ENCODE data around the gene FAIM2. TPM values are rescaled to one million over a fixed set of nuclear protein-coding genes. Genes with fewer than 3 reads are reported as not detected.

Gene FAIM2
- total RNA-seq, 1 experiment from 2014 or later, result not detected

DNA sequence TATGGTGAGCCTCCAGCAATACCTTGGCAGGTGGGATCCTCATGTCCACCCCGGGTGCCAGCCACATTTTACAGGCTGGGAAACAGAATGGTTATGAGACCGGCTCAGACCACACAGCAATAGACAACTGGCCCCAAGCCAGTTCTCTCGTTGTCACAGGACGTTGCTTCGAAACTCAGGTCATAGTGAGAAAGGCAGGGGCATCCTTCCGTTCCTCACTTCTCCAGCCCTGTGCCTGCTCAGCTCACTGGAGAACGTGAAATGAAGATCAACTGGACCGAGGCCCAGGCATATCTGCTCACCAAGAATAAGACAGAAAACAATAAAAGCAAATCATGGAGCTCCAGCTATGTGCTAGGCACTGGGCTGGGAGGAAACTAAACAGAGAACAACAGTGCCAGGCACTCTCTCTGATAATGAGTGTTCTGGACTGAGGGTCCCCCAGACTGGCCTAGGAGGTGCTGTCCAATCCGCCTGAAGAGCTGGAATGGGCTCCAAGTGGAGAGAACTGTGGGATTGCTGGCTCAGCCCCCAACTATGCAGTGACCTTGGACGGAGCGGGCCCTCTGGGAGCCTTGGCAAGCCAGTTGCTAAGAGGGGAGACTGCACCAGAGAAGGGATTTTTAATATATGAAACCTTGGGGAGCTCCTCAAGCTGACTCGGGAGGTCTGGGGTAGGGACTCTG, 18.8 kb upstream of the FAIM2 start:
- in situ Hi-C loops (cut with HindIII; ENCODE audit: low pct_unique_long_range_greater_than_20kb, low sequenced_read_pairs), result no loop called here
- DNase-seq (ENCODE audit: low read depth), result no peak

DNA sequence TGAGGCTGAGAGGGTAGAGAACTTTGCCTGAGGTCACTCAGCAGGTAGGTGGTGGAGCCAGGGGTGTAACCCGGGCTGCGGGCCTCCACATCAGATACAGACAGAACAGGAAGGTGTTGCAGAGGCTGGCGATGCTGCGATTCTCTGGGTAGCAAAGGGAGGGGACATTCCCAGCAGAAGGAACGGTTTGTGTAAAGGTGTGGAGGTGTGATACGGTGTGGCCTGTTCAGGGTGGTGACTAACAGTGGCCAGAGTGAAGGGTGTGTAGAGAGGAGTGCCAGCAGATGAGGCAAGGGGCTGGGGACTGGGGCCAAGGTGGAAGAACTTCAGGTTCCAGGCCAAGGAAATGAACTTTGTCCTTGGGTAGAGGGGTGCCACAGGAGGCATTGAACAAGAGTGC, 18.2 kb upstream of the FAIM2 start:
- in situ Hi-C loops (cut with HindIII; ENCODE audit: low pct_unique_long_range_greater_than_20kb, low sequenced_read_pairs), result no loop called here
- no peak for DNase-seq (ENCODE audit: low read depth)

DNA sequence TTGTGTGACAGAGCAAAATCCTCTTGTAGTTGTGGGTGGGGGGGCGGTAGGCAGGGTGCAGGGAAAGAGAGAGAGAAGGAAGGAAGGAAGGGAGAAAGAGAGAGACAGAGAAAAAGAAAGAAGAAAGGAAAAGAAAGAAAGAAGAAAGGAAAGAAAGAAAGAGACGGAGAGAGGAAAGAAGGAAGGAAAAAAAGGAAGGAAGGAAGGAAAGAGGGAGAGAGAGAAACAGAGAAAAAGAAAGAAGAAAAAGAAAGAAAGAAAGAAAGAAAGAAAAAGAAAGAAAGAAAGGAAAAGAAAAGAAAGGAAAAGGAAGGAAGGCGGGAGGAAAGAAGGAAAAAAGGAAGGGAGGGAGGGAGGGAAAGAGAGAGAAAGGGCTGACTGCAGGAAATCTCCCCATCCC, 17.6 kb upstream of the FAIM2 start:
- DNase-seq (ENCODE audit: low read depth), result no peak
- in situ Hi-C loops (cut with HindIII; ENCODE audit: low pct_unique_long_range_greater_than_20kb, low sequenced_read_pairs), result no loop called here

DNA sequence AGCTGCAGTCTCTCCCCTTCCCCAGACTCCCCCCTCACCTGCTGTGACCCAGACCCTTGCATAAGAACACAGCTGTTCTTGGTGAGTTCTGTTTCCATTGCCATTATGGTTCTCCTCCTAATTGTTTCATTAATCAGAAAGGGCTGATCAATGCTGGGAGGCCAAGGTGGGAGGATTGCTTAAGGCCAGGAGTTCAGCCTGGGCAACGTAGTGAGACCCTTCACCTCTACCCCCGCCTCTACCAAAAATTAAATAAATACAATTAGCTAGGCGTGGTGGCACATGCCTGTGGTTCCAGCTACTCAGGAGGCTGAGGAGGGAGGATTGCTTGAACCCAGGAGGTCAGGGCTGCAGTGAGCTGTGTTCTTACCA, 17.2 kb upstream of the FAIM2 start:
- in situ Hi-C loops (cut with HindIII; ENCODE audit: low pct_unique_long_range_greater_than_20kb, low sequenced_read_pairs), result no loop called here
- DNase-seq (ENCODE audit: low read depth), result no peak

DNA sequence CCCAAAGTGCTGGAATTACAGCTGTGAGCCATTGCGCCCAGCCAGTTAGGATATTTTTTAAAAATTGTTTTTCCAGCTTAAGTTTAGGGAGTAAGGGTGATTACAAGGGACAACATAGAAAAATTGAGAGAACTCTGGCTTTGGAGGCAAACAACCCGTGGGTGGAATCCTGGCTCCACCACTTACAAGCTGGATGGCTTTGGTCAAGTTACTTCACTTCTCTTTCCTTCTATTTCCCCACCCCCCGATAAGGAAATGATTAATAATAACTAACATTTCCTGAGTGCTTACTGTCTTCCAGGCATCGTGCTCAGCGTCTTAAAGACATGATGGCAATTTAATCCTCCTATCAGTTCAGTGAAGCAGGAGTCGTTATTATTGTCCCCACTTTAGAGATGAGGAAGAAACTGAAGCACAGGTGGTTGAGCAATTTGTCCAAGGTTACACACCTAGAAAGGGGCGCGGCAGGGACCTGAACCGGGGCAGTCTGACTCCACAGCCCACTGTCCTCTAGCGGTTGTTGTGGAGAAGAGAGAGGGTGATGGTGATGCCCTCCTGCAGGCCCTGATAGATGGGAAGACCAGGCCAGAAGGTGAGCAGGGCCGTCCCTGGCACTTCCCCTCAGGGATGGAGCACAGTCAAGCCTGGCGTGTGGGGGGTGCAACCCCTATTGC, 16.7 kb upstream of the FAIM2 start:
- in situ Hi-C loops (cut with HindIII; ENCODE audit: low pct_unique_long_range_greater_than_20kb, low sequenced_read_pairs), result no loop called here
- DNase-seq (ENCODE audit: low read depth), result no peak

DNA sequence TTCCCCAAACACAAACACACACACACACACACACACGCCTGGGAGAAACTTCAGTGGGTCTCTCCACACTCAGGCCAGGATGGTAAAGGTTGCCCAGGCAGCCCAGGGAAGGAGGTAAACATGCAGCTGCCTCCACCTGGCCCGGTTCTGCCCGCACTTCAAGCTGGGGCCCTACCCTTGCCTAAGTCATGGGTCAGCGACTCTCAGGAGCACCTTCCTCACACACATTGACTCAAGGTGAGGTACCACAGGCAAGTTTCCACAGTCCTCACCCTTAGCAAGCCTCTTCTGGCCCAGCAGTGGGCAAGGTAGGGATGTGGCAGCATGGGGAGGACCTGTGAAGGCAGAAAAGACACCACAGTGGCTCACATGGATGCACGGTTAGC, 14.1 kb upstream of the FAIM2 start:
- no peak for DNase-seq (ENCODE audit: low read depth)
- in situ Hi-C loops (cut with HindIII; ENCODE audit: low pct_unique_long_range_greater_than_20kb, low sequenced_read_pairs), result no loop called here

DNA sequence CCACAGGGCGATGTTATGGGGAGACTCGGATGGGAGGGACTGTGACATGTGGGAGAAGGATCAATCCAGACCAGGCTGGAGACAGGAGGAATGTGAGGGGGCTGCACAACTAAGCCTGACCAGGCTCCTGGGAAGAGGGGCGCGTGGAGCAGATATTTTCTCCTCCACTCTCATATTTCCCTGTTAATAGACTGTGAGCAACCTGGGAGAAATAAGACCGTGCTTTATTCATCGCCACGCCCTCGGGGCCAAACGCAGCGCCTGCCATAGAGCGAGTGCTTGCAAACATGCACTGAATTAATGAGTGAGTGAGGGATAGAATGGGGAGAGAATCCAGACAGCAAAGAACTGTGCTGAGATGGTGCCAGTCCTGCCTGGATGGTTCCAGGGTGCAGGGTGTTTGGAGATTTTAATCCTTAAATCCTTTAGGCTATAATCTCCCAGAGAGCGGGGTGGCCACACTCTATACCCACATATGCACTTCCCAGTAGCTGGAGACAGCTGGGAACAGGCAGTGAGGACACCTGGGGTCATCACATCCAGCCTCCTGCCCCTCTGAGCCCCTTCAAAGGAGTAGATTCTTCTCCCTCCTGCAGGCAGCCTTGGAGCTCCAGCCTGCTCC, 13.6 kb upstream of the FAIM2 start:
- in situ Hi-C loops (cut with HindIII; ENCODE audit: low pct_unique_long_range_greater_than_20kb, low sequenced_read_pairs), result no loop called here
- DNase-seq (ENCODE audit: low read depth), result no peak

DNA sequence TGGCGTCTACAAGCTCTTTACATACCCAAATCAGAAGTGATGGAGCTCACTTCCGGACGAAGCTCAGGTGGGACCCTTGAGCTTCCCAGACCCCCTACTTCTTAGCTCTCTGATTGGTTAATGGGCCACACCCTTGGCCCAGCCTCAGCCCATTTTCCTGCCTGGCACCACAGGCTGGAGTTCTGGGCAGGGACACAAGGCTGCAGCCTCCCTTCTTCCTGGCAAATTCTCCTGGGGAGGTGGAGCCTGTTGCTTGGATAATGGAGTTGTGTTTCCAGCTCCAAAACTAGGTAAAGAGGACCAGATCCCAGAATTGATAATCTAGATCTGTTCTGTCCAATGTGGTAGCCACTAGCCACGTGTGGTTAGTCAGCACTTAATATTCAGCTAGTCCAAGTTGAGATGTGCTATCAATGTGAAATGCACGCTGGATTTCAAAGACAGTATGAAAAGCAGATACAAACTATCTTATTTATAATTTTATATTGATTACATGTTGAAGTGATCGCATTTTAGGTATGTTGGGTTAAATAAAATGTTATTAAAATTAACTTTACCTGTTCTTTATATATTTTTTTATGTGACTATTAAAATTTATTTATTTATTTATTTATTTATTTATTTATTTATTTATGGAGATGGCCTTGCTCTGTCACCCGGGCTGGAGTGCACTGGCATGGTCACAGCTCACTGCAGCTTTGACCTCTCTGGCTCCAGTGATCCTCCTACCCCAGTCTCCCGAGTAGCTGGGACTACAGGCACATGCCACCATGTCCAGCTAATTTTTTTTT, 12.6 kb upstream of the FAIM2 start:
- DNase-seq (ENCODE audit: low read depth), result no peak
- in situ Hi-C loops (cut with HindIII; ENCODE audit: low pct_unique_long_range_greater_than_20kb, low sequenced_read_pairs), result no loop called here

DNA sequence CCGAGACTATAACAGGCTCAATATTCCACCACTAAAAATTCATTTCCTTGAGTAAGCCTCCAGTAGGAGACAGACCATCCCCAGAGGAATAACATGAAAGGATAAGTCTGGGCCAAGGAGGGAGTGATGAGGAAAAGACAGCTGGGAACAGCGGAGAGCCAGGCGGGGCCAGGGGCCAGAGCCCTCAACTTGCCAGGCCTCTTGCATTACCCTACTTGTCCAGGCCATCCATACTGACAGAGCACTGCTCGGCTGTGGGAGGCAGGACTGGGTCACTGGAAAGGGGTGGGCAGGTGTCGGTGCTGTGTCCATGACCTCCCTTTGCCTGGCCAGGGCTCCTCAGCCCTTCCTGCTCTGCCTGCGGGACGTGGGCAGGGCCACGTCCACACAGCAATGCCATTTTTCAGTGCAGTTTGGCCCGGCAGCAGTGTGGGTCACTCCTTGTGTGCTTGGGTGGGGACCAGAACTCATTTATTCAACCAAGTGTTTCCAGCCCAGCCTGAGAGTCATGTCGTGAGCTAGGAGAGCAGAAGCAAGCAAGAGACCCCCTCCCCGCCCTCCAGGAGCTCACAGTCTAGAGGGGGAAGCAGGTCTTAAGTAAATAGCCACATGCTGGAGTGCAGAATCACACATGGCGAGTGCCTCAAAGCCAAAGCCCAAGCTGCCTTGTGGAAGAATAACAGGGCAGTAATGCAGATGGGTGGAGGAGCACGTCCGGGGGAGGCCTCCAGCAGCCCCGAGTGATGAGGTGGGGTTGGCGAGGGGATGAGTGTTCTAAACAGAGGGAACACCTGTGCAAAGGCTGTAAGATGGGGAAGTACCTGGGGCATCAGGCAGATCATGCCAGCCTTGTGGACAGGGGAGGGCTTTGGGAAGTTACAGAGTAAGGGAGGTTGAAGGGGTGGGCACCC, 8.9 kb upstream of the FAIM2 start:
- DNase-seq (ENCODE audit: low read depth), result no peak
- in situ Hi-C loops (cut with HindIII; ENCODE audit: low pct_unique_long_range_greater_than_20kb, low sequenced_read_pairs), result no loop called here

DNA sequence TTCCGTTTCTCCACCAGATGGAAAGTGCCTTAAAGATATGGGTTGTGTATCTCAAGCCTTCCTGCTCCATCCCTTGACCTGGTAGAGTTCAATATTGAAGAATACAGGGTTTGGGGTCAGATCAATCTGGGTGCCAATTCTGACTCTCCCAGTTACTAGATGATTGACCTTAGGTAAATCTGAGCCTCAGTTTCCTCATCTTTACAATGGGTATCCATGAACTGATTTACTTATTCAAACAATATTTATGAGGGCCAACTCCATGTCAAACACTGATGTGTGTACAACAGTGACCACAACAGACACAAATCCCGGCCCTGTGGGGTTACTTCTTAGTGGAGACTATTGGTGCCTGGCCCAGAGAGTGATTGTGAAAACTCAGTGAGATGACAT, 7.5 kb upstream of the FAIM2 start:
- no peak for DNase-seq (ENCODE audit: low read depth)
- in situ Hi-C loops (cut with HindIII; ENCODE audit: low pct_unique_long_range_greater_than_20kb, low sequenced_read_pairs), result no loop called here

DNA sequence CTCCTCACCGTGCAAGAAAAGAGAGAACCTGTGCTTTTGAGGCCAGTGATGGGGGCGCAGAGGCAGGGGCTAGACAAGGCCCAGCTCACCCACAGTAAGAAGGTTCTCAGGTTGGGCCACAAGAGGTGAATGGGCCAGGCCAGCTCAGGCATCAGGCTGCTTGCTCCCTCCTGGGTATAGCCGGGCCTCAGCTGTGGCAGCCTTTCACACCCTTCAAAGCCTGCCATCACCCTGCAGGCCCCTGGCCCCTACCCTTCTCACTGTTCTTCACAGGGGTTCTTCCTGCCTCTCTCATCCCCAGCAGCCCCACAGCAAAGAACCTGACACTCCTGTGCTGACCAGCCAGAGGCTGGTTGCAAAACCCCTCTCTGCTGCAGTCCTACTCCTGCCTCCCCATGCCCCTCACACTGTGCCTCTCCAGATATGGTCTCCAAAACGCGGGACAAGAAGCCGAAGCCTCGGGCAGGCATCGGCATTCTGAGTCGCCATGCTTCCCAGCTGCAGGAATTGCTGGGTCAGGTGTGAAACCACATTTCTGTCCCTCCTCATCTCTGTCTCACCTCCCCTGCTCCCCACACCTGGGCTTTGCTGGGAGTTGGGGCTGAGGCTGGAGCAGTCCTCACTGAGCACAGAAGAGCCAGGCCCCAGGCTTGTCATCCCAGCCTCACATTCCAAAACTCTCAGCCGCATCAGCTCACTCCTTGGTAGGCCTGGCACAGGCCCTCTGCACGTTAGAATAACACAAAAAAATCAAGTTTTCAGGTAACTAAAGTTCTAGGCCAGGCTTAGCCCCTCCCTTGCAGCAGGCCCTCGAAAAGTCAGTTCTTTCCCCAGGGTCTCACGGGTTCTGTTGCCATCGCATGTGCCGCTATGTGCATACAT, 6.9 kb upstream of the FAIM2 start:
- in situ Hi-C loops (cut with HindIII; ENCODE audit: low pct_unique_long_range_greater_than_20kb, low sequenced_read_pairs), result no loop called here
- DNase-seq (ENCODE audit: low read depth), result no peak

DNA sequence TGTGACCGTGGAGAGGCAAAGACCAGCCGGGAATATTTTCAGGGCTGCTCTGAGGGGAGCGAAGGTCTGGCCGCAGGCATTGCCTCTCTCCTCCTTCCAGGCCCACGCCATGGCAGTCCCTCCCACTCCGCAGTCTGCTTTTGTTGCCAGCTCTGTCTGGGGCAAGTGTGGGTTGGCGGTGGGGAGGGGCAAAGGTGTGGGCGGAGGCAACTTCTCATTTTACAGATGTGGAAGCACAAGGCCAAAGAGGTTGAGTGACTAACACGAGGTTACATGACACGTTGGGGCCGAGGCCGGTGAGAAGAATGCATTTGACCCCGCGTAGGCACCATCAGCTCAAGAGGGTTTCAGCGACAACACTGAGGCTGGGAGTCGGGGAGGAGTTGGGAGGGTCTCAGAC, 6.1 kb upstream of the FAIM2 start:
- DNase-seq (ENCODE audit: low read depth), result peak; percentile 87
- in situ Hi-C loops (cut with HindIII; ENCODE audit: low pct_unique_long_range_greater_than_20kb, low sequenced_read_pairs), result no loop called here

DNA sequence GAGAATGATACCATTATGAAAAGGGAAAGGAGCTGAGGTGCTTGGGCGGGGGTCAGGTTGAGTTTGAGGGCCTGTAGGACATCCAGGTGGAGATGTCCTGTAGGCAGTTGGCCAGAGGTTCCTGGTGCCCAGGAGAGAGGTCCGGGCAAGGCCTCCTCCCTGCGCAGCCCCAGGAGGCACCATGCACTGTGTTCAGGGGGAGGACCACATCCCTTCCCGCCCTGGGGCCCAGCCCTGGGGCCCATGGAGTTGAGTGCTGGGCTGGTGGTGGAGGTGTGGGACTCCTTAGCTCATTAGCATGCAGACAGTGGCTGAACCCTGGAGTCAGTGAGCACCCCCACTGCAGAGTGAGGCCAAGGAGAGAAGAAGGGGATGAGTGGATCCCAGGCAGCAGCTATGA, 5.7 kb upstream of the FAIM2 start:
- in situ Hi-C loops (cut with HindIII; ENCODE audit: low pct_unique_long_range_greater_than_20kb, low sequenced_read_pairs), result no loop called here
- no peak for DNase-seq (ENCODE audit: low read depth)

DNA sequence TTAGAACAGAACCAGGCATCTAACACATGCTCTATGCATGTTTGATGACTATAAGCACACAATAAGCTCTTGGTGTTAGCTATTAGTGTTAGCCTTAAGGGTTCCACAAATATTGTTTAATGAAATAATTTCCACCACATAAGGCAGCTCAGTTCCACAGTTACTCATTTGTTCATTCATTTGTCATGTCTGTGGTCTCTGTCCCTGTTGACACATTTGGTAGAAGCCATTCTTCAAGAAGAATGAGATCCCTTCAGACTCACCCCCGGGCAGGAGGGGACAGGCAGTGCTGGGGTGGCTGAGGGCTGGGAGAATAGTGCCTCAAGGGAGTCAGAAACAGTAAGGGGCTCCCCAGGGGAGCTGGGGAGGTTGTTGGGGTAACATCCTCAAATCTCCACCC, 3.7 kb upstream of the FAIM2 start:
- in situ Hi-C loops (cut with HindIII; ENCODE audit: low pct_unique_long_range_greater_than_20kb, low sequenced_read_pairs), result no loop called here
- DNase-seq (ENCODE audit: low read depth), result no peak

DNA sequence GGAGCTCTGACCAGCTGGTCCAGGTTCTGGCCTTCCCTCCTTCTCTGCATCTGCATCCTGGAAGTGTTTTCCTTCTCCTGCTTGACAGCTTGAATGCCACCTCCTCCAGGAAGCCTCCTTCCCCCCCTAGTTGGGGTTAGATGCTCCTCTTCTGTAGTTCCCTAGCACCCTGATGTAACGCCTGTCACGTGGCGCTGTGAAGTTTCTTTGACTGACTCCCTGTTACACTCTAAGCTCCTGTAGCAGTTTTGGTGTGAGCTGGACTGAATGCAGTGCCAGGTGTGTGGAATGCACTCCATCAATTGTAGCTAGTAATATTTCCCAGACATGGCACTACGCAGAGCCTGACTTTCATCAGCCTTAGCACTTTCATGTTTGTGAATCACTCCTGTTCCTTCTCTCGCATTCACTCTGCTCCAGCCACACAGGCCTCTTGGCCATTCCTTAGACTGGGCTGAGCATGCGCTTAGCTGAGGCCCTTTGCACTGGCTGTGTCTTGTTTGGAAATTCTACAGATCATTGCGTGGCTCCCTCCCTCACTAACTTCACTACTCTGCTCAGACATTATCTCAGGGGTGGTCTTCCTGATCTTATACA, 2.1 kb upstream of the FAIM2 start:
- no peak for DNase-seq (ENCODE audit: low read depth)
- in situ Hi-C loops (cut with HindIII; ENCODE audit: low pct_unique_long_range_greater_than_20kb, low sequenced_read_pairs), result no loop called here

DNA sequence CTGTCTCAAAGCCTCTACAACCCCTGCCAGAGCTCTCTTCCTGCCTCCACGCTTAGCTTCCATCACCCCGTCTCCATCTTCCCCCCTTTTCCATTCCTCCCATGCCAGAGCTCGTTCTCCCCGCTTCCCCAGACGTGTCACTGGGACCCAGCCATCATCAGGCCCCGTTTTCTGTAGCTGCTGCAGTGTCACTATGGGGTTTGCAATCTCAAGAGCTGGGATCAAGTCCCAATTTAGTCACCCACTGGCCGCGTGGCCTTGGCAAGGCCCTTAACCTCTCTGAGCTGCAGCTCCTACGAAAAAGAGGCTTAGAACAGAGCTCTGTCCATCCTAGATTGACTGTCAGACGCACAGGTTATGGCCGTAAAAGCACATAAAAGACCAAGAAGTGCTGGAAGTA, 901 bp upstream of the FAIM2 start:
- in situ Hi-C loops (cut with HindIII; ENCODE audit: low pct_unique_long_range_greater_than_20kb, low sequenced_read_pairs), result no loop called here
- DNase-seq (ENCODE audit: low read depth), result no peak

DNA sequence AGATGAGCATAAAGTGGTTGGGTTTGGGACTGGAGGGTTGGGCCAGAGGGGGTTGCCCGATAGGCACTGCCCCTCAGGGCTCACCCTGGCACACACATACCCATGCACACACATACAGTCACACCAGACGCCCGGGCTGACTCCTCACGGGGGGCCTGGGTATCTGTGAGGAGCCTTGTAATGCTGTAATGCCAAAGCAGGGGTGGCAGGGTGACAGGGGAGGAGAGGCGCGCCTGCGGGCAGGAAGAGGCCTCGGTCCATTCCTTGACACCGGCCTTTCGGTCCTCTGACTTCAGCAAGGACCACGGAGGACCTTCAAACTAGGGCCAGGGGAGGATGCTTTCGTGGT, 375 bp downstream of the FAIM2 start:
- no peak for DNase-seq (ENCODE audit: low read depth)
- in situ Hi-C loops (cut with HindIII; ENCODE audit: low pct_unique_long_range_greater_than_20kb, low sequenced_read_pairs), result no loop called here
